GM12872 (cell line): ENCODE results near the gene TFCP2L1.

Experiments
- TF ChIP-seq, protein P1 (sequence below): IDR thresholded peaks from 3 replicates; pipeline ENCODE4 v1.5.1; 2011; ENCODE audit warnings: low read depth, mild to moderate bottlenecking, low read length, moderate library complexity; ENCODE audit not compliant: insufficient read depth

TFCP2L1 gene

GRCh38 chr2:121185571-121186074 lies 99.4 kb downstream of the TFCP2L1 start:
- TF ChIP-seq, protein P1, sequence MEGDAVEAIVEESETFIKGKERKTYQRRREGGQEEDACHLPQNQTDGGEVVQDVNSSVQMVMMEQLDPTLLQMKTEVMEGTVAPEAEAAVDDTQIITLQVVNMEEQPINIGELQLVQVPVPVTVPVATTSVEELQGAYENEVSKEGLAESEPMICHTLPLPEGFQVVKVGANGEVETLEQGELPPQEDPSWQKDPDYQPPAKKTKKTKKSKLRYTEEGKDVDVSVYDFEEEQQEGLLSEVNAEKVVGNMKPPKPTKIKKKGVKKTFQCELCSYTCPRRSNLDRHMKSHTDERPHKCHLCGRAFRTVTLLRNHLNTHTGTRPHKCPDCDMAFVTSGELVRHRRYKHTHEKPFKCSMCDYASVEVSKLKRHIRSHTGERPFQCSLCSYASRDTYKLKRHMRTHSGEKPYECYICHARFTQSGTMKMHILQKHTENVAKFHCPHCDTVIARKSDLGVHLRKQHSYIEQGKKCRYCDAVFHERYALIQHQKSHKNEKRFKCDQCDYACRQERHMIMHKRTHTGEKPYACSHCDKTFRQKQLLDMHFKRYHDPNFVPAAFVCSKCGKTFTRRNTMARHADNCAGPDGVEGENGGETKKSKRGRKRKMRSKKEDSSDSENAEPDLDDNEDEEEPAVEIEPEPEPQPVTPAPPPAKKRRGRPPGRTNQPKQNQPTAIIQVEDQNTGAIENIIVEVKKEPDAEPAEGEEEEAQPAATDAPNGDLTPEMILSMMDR = no peak

GRCh38 chr2:121185111-121185510 lies 99.9 kb downstream of the TFCP2L1 start:
- TF ChIP-seq, protein P1 = no peak

DNA sequence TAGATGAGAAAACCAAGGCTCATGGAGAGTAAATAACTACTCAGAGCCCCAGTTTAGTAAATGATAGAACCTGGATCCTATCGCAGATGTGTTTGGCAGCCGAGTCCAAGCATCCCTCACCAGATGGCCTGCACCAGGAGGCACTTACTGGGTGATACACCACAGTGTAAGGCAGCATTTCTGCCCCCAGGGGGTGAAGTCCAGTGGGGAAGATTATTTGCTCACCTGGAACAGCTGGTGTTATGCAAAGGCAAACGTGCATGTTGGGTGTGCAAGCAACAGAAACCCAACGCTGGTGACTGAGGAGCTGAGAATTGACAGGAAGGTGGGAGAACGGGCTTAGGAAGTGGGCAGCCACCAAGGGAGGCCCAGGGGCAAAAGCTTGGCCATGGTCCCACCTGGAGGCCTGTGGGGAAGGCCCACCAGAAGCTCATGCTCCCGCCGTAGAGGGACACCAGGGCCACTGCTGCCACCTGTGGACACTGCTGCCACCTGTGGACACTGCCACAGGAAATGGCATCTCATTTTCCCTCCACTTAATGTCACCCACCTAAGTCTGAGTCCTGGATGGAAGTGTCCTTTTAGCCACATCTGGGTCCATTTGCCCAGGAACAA lies 100.6 kb downstream of the TFCP2L1 start:
- TF ChIP-seq, protein P1 = no peak

GRCh38 chr2:121182520-121182919 lies 102.5 kb downstream of the TFCP2L1 start:
- TF ChIP-seq, protein P1 = no peak

DNA sequence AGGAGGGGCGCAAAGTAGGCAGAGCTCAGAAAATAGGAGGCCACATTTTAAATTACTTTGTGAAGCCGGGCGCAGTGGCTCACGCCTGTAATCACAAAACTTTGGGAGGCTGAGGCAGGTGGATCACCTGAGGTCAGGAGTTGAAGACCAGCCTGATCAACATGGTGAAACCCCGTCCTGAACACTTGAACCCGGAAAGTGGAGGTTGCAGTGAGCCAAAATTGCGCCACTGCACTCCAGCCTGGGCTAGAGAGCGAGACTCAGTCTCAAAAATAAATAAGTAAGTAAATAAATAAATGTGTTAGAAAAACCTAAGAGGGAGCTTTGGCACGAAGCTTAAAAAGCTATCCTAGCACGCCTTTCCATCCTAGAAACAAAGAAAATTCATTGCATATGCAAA lies 105.5 kb downstream of the TFCP2L1 start:
- TF ChIP-seq, protein P1 = no peak

GRCh38 chr2:121178730-121179129 lies 106.3 kb downstream of the TFCP2L1 start:
- TF ChIP-seq, protein P1 = no peak

DNA sequence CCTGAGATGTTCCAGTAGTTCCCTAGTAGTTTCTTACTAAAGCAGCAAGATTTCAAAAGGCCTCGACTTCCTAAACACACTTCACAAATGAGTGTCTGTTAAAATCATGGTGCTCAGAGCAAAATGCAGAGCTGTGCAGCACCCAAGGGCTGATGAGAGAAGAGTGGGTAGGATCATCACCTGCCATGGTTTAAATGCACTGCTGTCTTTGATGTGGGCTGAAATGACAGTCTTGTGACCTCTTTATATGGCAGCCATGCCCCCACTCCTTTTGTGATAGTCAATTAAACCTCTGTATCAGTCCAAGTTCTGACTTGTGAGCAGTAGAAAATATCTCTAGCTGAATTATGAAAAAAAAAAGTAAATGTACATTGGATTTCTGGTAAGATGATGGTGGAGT lies 107.1 kb downstream of the TFCP2L1 start:
- TF ChIP-seq, protein P1 = no peak
